IgD-negative memory B cell (primary cell): ENCODE results near the gene ATR. TPM values are rescaled to one million over a fixed set of nuclear protein-coding genes. Genes with fewer than 3 reads are reported as not detected.
"Not testable (repeated sequence)": the region's sequence is repeated elsewhere in the genome, so short reads cannot be mapped to it uniquely, and the experiment has no call there.

ENCODE experiments used
- H3K27ac Mint-ChIP-seq, 3 donors: one replicate each; pipeline ENCODE4 v1.8.0; 2020 to 2022; ENCODE audit warnings: mild to moderate bottlenecking in 3 of 3, mixed read lengths in 3 of 3, moderate library complexity in 1 of 3
- H3K27me3 Mint-ChIP-seq: one replicate; pipeline ENCODE4 v1.8.0; 2021; ENCODE audit warnings: mixed read lengths
- H3K36me3 Mint-ChIP-seq: one replicate; pipeline ENCODE4 v1.8.0; 2020; ENCODE audit warnings: mild to moderate bottlenecking, mixed read lengths
- H3K4me1 Mint-ChIP-seq, 3 donors: one replicate each; pipeline ENCODE4 v1.8.0; 2020 to 2022; ENCODE audit warnings: mixed read lengths in 3 of 3, mild to moderate bottlenecking in 1 of 3
- H3K4me3 Mint-ChIP-seq, 4 donors: one replicate each; pipeline ENCODE4 v1.8.0; 2020 to 2022; ENCODE audit warnings: mild to moderate bottlenecking in 4 of 4, mixed read lengths in 4 of 4, moderate library complexity in 3 of 4
- H3K9me3 Mint-ChIP-seq, 3 donors: one replicate each; pipeline ENCODE4 v1.8.0; 2020 to 2021; ENCODE audit warnings: mixed read lengths in 3 of 3, mild to moderate bottlenecking in 1 of 3
- polyA plus RNA-seq: library from polyadenylated mRNA; unstranded; fragments of 300-500 nt; fragmentation: Illumina TruSeq; gene quantifications from one replicate; pipeline ENCODE4 v1.2.3, GENCODE V29; 2021

ATR gene
- polyA plus RNA-seq, 1 donor from 2014 or later = 12.6 TPM

- Mint-ChIP-seq H3K27ac (no peak overlapping the region), H3K27me3 (no peaks in the 10 kb centered on the region), H3K4me1 (no peaks in the 10 kb centered on the region), H3K36me3 (no peaks in the 10 kb centered on the region), H3K9me3 (no peaks in the 10 kb centered on the region), H3K4me3 (no peak overlapping the region)
These were observed 24.3 kb upstream of the ATR start for GRCh38 chr3:142602619-142603385.

GRCh38 chr3:142601713-142602112, 23.2 kb upstream of the ATR start:
- Mint-ChIP-seq H3K27ac (no peak overlapping the region), H3K4me1 (peaks cover 0 to under 1% (median 0%) of the 10 kb centered on the region in 3 donors), H3K4me3 (no peak overlapping the region), H3K9me3 (no peaks in the 10 kb centered on the region), H3K27me3 (peaks cover 1% of the 10 kb centered on the region), H3K36me3 (no peaks in the 10 kb centered on the region)

GRCh38 chr3:142597906-142598305, 19.4 kb upstream of the ATR start:
- Mint-ChIP-seq H3K36me3 (no peaks in the 10 kb centered on the region), H3K27ac (no peak overlapping the region), H3K27me3 (peaks cover 6% of the 10 kb centered on the region), H3K4me3 (peak overlapping the region in 2 of 4 donors; percentile 26 to 36), H3K4me1 (peaks cover 0 to 8% (median 6%) of the 10 kb centered on the region in 3 donors), H3K9me3 (no peaks in the 10 kb centered on the region)

- H3K27ac Mint-ChIP-seq = peak overlapping the region in 2 of 3 donors; percentile 8 to 15
These were observed 18.2 kb upstream of the ATR start for GRCh38 chr3:142596726-142597088.

GRCh38 chr3:142595951-142596725, 17.6 kb upstream of the ATR start, which contains the start of gene PLS1:
TSS of gene PLS1 (plus strand) at chr3:142596393. CDS start at chr3:142664238, 67,845 bp downstream.
- peak within 1 kb of the TSS; percentile 91 to 96 (median 93) for H3K4me3 Mint-ChIP-seq
- H3K9me3 Mint-ChIP-seq = no peaks in the 10 kb centered on the region
- H3K27ac Mint-ChIP-seq = peak within 1 kb of the TSS; percentile 8 to 80 (median 15)
- peaks cover 0 to 8% (median 6%) of the 10 kb centered on the region in 3 donors for H3K4me1 Mint-ChIP-seq
- H3K27me3 Mint-ChIP-seq = peaks cover 6% of the 10 kb centered on the region
- H3K36me3 Mint-ChIP-seq = no peaks in the 10 kb centered on the region

More at GRCh38 chr3:142596726-142597088, 18.2 kb upstream of the ATR start:
- H3K4me3 Mint-ChIP-seq = peak overlapping the region; percentile 91 to 96 (median 93)
- H3K9me3 Mint-ChIP-seq = no peaks in the 10 kb centered on the region
- H3K27me3 Mint-ChIP-seq = peaks cover 6% of the 10 kb centered on the region
- no peaks in the 10 kb centered on the region for H3K36me3 Mint-ChIP-seq
- H3K4me1 Mint-ChIP-seq = peaks cover 0 to 8% (median 6%) of the 10 kb centered on the region in 3 donors

- no peaks in the 10 kb centered on the region for H3K9me3 Mint-ChIP-seq
- no peaks in the 10 kb centered on the region for H3K36me3 Mint-ChIP-seq
- H3K27me3 Mint-ChIP-seq = peaks cover 6% of the 10 kb centered on the region
- H3K27ac Mint-ChIP-seq = no peak overlapping the region
- H3K4me3 Mint-ChIP-seq = peak overlapping the region; percentile 91 to 96 (median 93)
- H3K4me1 Mint-ChIP-seq = peaks cover 0 to 8% (median 6%) of the 10 kb centered on the region in 3 donors
These were observed 17.0 kb upstream of the ATR start for GRCh38 chr3:142595581-142595950.

- H3K4me1 Mint-ChIP-seq = peaks cover 0 to 8% (median 6%) of the 10 kb centered on the region in 3 donors
- H3K27me3 Mint-ChIP-seq = peaks cover 6% of the 10 kb centered on the region
- no peak overlapping the region for H3K27ac Mint-ChIP-seq
- H3K9me3 Mint-ChIP-seq = no peaks in the 10 kb centered on the region
- peak overlapping the region in 2 of 4 donors; percentile 91 to 95 for H3K4me3 Mint-ChIP-seq
- no peaks in the 10 kb centered on the region for H3K36me3 Mint-ChIP-seq
These were observed 16.6 kb upstream of the ATR start for GRCh38 chr3:142595141-142595540.

GRCh38 chr3:142592268-142592667, 13.7 kb upstream of the ATR start:
- H3K4me1 Mint-ChIP-seq, H3K36me3 Mint-ChIP-seq, H3K27me3 Mint-ChIP-seq, H3K4me3 Mint-ChIP-seq, H3K9me3 Mint-ChIP-seq, H3K27ac Mint-ChIP-seq: not testable (repeated sequence)

GRCh38 chr3:142588703-142589102, 10.2 kb upstream of the ATR start:
- Mint-ChIP-seq H3K36me3 (no peaks in the 10 kb centered on the region), H3K27me3 (peaks cover 6% of the 10 kb centered on the region), H3K4me1 (no peaks in the 10 kb centered on the region), H3K9me3 (no peaks in the 10 kb centered on the region), H3K27ac (no peak overlapping the region), H3K4me3 (no peak overlapping the region)

GRCh38 chr3:142586803-142587406, 8.4 kb upstream of the ATR start:
- Mint-ChIP-seq H3K27me3 (peaks cover 6% of the 10 kb centered on the region), H3K9me3 (no peaks in the 10 kb centered on the region), H3K4me1 (no peaks in the 10 kb centered on the region), H3K4me3 (no peak overlapping the region), H3K27ac (no peak overlapping the region), H3K36me3 (no peaks in the 10 kb centered on the region)

GRCh38 chr3:142581070-142581469, 2.5 kb upstream of the ATR start:
- not testable (repeated sequence) for H3K36me3 Mint-ChIP-seq, H3K4me3 Mint-ChIP-seq, H3K27ac Mint-ChIP-seq, H3K27me3 Mint-ChIP-seq, H3K9me3 Mint-ChIP-seq
- peaks cover 15 to 23% (median 22%) of the 10 kb centered on the region in 3 donors for H3K4me1 Mint-ChIP-seq

GRCh38 chr3:142580061-142580423, 1.5 kb upstream of the ATR start:
- Mint-ChIP-seq H3K27ac (peak overlapping the region; percentile 62 to 98 (median 97)), H3K27me3 (no peaks in the 10 kb centered on the region), H3K4me1 (peaks cover 23 to 32% (median 30%) of the 10 kb centered on the region in 3 donors), H3K4me3 (peak overlapping the region in 3 of 4 donors; percentile 77 to 96 (median 92)), H3K9me3 (no peaks in the 10 kb centered on the region), H3K36me3 (peaks cover 6% of the 10 kb centered on the region)

- Mint-ChIP-seq H3K36me3 (peaks cover 9% of the 10 kb centered on the region), H3K4me3 (peak overlapping the region; percentile 92 to 96 (median 96)), H3K27ac (peak overlapping the region; percentile 62 to 98 (median 97)), H3K4me1 (peaks cover 27 to 44% (median 42%) of the 10 kb centered on the region in 3 donors), H3K9me3 (no peaks in the 10 kb centered on the region), H3K27me3 (no peaks in the 10 kb centered on the region)
These were observed 721 bp downstream of the ATR start for GRCh38 chr3:142577696-142578328.

- Mint-ChIP-seq H3K27ac (peak overlapping the region in 1 of 3 donors; percentile 62), H3K4me1 (peaks cover 27 to 44% (median 42%) of the 10 kb centered on the region in 3 donors), H3K36me3 (peaks cover 9% of the 10 kb centered on the region), H3K27me3 (no peaks in the 10 kb centered on the region), H3K4me3 (peak overlapping the region; percentile 92 to 96 (median 96)), H3K9me3 (no peaks in the 10 kb centered on the region)
These were observed 1.7 kb downstream of the ATR start for GRCh38 chr3:142576792-142577191.
